PC-3 (cell line): ENCODE results near the gene BIVM.

ENCODE experiments used
- CTCF ChIP-seq: fragments of 300-600 bp; sonication (generic); conservative IDR thresholded peaks from 2 replicates; pipeline ENCODE4 v1.5.1; 2017; ENCODE audit warnings: antibody characterized with exemption, low read depth, mild to moderate bottlenecking, low read length
- EZH2 ChIP-seq: fragments of 300-600 bp; sonication (generic); IDR thresholded peaks from one replicate; pipeline ENCODE4 v1.6.1; 2017; ENCODE audit warnings: antibody characterized with exemption, mild to moderate bottlenecking, low read length; ENCODE audit not compliant: unreplicated experiment
- EZH2phosphoT487 ChIP-seq: fragments of 300-600 bp; sonication (generic); IDR thresholded peaks from 2 replicates; pipeline ENCODE4 v1.6.1; 2018; ENCODE audit warnings: mild to moderate bottlenecking, antibody characterized with exemption, low read length, borderline replicate concordance

DNA sequence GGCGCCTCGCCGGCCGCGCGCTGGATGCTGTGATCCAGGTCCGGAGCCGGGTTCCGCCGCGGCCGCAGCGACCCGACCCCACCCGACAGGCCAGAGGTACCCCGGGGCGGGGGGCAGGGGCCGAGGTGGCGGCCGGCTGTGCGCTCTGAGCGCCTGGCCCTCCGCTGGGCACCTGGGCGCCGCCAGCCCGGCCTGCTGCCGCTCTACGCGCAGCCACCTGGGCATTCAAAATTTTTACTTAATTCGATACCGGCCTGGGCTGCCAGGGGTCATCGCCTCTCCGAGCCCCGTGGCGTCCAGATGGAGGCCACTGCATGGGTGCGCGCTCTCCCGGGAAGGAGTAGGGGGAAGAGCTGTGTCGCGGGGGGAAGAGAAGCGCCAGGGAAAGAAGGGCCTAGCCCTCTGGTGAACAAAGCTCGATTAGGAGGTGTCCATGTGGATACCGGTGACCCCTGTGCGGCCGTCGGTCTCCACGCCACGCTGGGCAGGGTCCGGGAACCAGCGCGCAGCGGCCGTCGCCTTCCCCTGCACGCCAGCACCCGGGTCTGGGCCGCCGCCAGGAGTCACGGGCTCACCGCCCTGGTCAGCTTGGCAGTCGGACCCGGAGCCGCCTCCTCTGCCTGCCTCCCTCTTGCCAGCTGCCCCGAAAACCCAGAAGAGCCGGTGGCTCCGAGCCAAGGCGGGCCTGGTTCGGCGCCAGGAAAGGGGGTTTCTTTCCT, 666 bp downstream of the BIVM start:
- TF ChIP-seq CTCF (no peak), EZH2phosphoT487 (no peak), EZH2 (no peak)
